Gastrocnemius medialis (tissue), 4 donors: ENCODE data around the gene HTR1B.

ENCODE experiments used
- CTCF ChIP-seq, 5 experiments: fragments of 450-650 bp in 3 of 5; fragments of 200-600 bp in 2 of 5; sonication (generic) in 2 of 5; IDR thresholded peaks in 4 of 5; conservative IDR thresholded peaks in 1 of 5; 1 replicate in 4 of 5; 2 replicates in 1 of 5; pipeline ENCODE4 v1.5.1; 2016 to 2019; ENCODE audit warnings: antibody characterized with exemption in 5 of 5, mild to moderate bottlenecking in 3 of 5, moderate library complexity in 3 of 5
- POLR2A ChIP-seq, 2 donors: fragments of 450-650 bp; IDR thresholded peaks; one replicate each; pipeline ENCODE4 v1.6.1; 2017; ENCODE audit warnings: antibody characterized with exemption in 2 of 2, mild to moderate bottlenecking in 2 of 2, moderate library complexity in 2 of 2

GRCh38 chr6:77456531-77457248 is 6.6 kb downstream of the HTR1B start:
- TF ChIP-seq CTCF (IDR thresholded peaks at IDR 0.05 in 4 of 5, conservative IDR thresholded peaks at IDR 0.05 in 1 of 5): no peak
- no peak for TF ChIP-seq POLR2A (IDR thresholded peaks at IDR 0.05)
